Memory B cell (primary cell): Measurements from ENCODE around the gene JAGN1.
"Not testable (repeated sequence)": the region's sequence is repeated elsewhere in the genome, so short reads cannot be mapped to it uniquely, and the experiment has no call there.

Experiments
- ATAC-seq: fragments of 150-1000 bp; cut with Tn5 transposase; 2 replicates; pipeline ENCODE4 v1.10.0; 2021; ENCODE audit warnings: low read depth, mild to moderate bottlenecking, moderate library complexity
- DNase-seq, 2 donors: peaks; one replicate each; pipeline ENCODE4 v3.0.0; 2022; ENCODE audit warnings: low spot score in 2 of 2
- H3K27ac Mint-ChIP-seq: one replicate; pipeline ENCODE4 v1.8.0; 2022; ENCODE audit warnings: mild to moderate bottlenecking, moderate library complexity, mixed read lengths
- H3K27me3 Mint-ChIP-seq: one replicate; pipeline ENCODE4 v1.8.0; 2022; ENCODE audit warnings: mixed read lengths
- H3K36me3 Mint-ChIP-seq: one replicate; pipeline ENCODE4 v1.8.0; 2022; ENCODE audit warnings: mild to moderate bottlenecking, mixed read lengths
- H3K4me1 Mint-ChIP-seq: one replicate; pipeline ENCODE4 v1.8.0; 2022; ENCODE audit warnings: mixed read lengths
- H3K4me3 Mint-ChIP-seq: one replicate; pipeline ENCODE4 v1.8.0; 2022; ENCODE audit warnings: mild to moderate bottlenecking, moderate library complexity, mixed read lengths
- H3K9me3 Mint-ChIP-seq: one replicate; pipeline ENCODE4 v1.8.0; 2022; ENCODE audit warnings: mixed read lengths

Gene JAGN1

DNA sequence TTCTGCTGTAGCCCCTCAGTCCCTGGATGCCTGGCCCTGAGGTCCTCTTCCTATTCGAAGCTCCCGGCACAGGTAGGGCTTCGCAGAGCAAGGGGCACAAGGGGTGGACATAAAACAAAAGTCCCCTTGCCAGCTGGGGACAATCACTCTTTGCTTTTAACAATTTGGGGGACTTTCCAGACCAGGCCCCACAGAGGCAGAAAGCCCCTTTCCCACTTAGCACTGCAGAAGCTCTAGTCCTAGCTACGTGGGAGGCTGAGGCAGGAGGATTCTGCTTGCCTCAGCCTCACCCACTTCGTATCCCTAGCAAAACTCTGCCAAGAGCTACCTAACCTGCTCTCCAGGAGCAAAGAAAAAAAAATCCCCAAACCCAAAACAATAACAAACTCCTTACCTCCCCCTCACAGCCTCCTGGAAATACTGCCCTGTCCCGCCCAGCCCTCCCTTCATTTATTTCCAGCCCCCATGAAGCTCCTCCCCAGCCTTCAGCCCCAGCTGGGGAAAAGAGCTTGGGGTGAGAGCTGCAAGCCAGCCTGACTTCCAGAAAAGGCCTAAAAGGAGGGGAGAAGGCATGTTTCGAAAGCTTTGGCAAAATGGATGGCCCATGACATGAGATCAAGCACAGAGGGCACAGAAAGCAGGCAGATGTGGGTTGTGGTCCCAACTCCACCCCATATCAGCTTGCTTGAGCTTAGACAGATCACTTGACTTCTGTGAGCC is 10.4 kb upstream of the JAGN1 start, which contains the start of gene CIDEC:
CIDEC (minus strand) TSS at position 424 of the 720 bp plus-strand sequence. CDS start 1,767 bp downstream, outside the sequence.
- no peak within 1 kb of the TSS for H3K4me3 Mint-ChIP-seq
- no peak for ATAC-seq
- H3K4me1 Mint-ChIP-seq = no peaks in the 10 kb centered on the region
- no peak within 1 kb of the TSS for H3K27ac Mint-ChIP-seq
- no peaks in the 10 kb centered on the region for H3K9me3 Mint-ChIP-seq
- no peak for DNase-seq
- peaks cover 5% of the 10 kb centered on the region for H3K27me3 Mint-ChIP-seq
- no peaks in the 10 kb centered on the region for H3K36me3 Mint-ChIP-seq

DNA sequence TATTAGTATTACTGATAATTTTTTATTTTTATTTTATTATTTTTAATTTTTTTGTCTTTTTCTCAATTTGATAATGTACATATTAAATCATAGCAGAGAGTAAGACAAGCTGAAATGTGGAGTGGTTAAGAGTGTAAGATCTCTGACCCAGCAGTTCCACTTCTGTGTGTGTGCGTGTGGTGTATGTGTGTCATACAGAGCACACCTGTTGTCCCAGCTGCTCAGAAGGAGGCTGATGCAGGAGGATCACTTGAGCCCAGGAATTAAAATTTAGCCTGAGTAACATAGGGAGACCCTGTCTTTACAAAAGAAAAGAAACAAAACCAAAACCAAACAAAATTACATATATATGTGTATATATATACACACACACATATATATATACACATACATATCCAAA is 9.0 kb upstream of the JAGN1 start:
- no peak for ATAC-seq
- no peaks in the 10 kb centered on the region for H3K4me1 Mint-ChIP-seq
- H3K36me3 Mint-ChIP-seq = no peaks in the 10 kb centered on the region
- H3K27ac Mint-ChIP-seq = no peak overlapping the region
- H3K27me3 Mint-ChIP-seq = peaks cover 5% of the 10 kb centered on the region
- no peaks in the 10 kb centered on the region for H3K9me3 Mint-ChIP-seq
- DNase-seq = no peak
- no peak overlapping the region for H3K4me3 Mint-ChIP-seq

DNA sequence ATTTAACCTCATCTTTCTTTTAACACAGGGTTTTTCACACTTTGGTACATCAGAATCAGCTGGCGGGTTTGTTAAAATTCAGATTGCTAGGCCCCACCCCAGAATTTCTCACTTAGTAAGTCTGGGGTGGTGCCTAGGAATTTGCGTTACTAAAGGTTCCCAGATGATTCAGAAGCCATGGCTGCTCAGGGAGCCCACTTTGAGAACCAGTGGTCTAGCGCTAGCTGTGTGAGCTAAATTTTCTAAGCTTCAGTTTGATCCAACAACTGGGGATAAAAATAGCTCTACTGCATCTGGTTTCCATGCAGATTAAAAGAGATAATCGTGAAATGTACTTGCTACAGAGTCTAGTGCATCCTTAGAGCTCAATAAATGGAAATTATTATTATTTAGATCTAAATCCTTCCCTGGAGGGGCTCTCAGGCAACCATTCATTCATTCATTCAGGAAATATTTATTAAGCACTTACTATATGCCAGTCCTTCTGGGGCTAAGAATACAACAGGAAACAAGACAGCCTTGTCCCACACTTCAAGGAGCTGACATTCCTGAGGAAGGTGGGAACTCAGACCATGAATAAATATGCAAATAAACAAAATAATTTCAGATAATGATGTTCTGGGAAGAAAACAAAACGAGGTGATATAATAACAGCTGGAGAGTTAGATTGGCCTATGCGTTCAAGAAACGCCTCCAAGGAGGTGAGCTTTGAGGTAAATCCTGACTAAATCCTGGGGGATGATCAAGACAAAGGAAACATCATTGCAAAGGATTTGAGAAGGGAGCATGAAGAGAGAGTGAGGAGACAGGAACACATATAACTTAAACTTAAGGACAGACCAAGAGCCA is 6.5 kb upstream of the JAGN1 start:
- no peak overlapping the region for H3K27ac Mint-ChIP-seq
- DNase-seq = no peak
- no peak for ATAC-seq
- no peaks in the 10 kb centered on the region for H3K36me3 Mint-ChIP-seq
- no peaks in the 10 kb centered on the region for H3K4me1 Mint-ChIP-seq
- H3K4me3 Mint-ChIP-seq = no peak overlapping the region
- no peaks in the 10 kb centered on the region for H3K9me3 Mint-ChIP-seq
- peaks cover 4% of the 10 kb centered on the region for H3K27me3 Mint-ChIP-seq

GRCh38 chr3:9884555-9885165 is 5.8 kb upstream of the JAGN1 start:
- Mint-ChIP-seq H3K27ac (no peak overlapping the region), H3K4me1 (no peaks in the 10 kb centered on the region), H3K4me3 (no peak overlapping the region), H3K9me3 (no peaks in the 10 kb centered on the region), H3K27me3 (peaks cover 4% of the 10 kb centered on the region), H3K36me3 (no peaks in the 10 kb centered on the region)
- DNase-seq (no peak), ATAC-seq (no peak)

GRCh38 chr3:9886328-9886727 is 4.1 kb upstream of the JAGN1 start:
- no peaks in the 10 kb centered on the region for H3K9me3 Mint-ChIP-seq

GRCh38 chr3:9887480-9887879 is 2.9 kb upstream of the JAGN1 start:
- Mint-ChIP-seq H3K4me3 (no peak overlapping the region), H3K27ac (no peak overlapping the region), H3K27me3 (no peaks in the 10 kb centered on the region), H3K4me1 (peaks cover 8% of the 10 kb centered on the region), H3K36me3 (peaks cover 6% of the 10 kb centered on the region), H3K9me3 (no peaks in the 10 kb centered on the region)
- no peak for DNase-seq
- ATAC-seq = no peak

More at GRCh38 chr3:9886328-9886727, 4.1 kb upstream of the JAGN1 start:
- no peak overlapping the region for H3K27ac Mint-ChIP-seq
- H3K4me1 Mint-ChIP-seq = peaks cover 2% of the 10 kb centered on the region
- peaks cover 2% of the 10 kb centered on the region for H3K36me3 Mint-ChIP-seq
- no peaks in the 10 kb centered on the region for H3K27me3 Mint-ChIP-seq
- ATAC-seq (no peak), DNase-seq (no peak)
- H3K4me3 Mint-ChIP-seq = no peak overlapping the region

- Mint-ChIP-seq H3K4me3 (no peak overlapping the region), H3K27ac (no peak overlapping the region), H3K36me3 (peaks cover 13% of the 10 kb centered on the region), H3K9me3 (no peaks in the 10 kb centered on the region), H3K4me1 (peaks cover 15% of the 10 kb centered on the region), H3K27me3 (no peaks in the 10 kb centered on the region)
- ATAC-seq (no peak), DNase-seq (no peak)
Observed at GRCh38 chr3:9888540-9888939, 1.9 kb upstream of the JAGN1 start.

- H3K9me3 Mint-ChIP-seq = no peaks in the 10 kb centered on the region
- H3K36me3 Mint-ChIP-seq = peaks cover 13% of the 10 kb centered on the region
- no peak for DNase-seq
- H3K4me1 Mint-ChIP-seq = peaks cover 15% of the 10 kb centered on the region
- ATAC-seq = no peak
- H3K27me3 Mint-ChIP-seq = no peaks in the 10 kb centered on the region
- no peak overlapping the region for H3K4me3 Mint-ChIP-seq
- peak overlapping the region; percentile 99 for H3K27ac Mint-ChIP-seq
Observed at GRCh38 chr3:9889405-9889804, 1.0 kb upstream of the JAGN1 start.

GRCh38 chr3:9891072-9891622 is 737 bp downstream of the JAGN1 start:
- H3K27ac Mint-ChIP-seq = peak overlapping the region; percentile 99
- H3K4me1 Mint-ChIP-seq = peaks cover 21% of the 10 kb centered on the region
- peak overlapping the region; percentile 96 for H3K4me3 Mint-ChIP-seq
- DNase-seq (no peak), ATAC-seq (no peak)
- H3K36me3 Mint-ChIP-seq = peaks cover 17% of the 10 kb centered on the region
- no peaks in the 10 kb centered on the region for H3K9me3 Mint-ChIP-seq
- no peaks in the 10 kb centered on the region for H3K27me3 Mint-ChIP-seq

- Mint-ChIP-seq H3K4me1 (peaks cover 24% of the 10 kb centered on the region), H3K9me3 (no peaks in the 10 kb centered on the region), H3K4me3 (no peak overlapping the region), H3K36me3 (peaks cover 17% of the 10 kb centered on the region), H3K27me3 (no peaks in the 10 kb centered on the region), H3K27ac (peak overlapping the region; percentile 99)
- DNase-seq (no peak), ATAC-seq (no peak)
Observed at GRCh38 chr3:9893739-9894138, 3.3 kb downstream of the JAGN1 start.

DNA sequence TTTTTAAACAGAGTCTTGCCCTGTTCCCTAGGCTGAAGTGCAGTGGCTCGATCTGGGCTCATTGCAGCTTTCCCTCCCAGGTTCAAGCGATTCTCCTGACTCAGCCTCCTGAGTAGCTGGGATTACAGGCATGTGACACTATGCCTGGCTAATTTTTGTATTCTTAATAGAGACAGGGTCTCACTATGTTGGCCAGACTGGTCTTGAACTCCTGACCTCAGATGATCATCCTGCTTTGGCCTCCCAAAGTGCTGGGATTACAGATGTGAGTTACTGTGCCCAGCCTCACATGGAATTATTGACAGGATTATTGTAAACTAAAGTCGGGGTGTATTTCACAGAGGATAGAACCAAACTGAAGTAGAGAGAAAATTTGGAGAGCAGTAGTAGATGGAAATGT is 5.3 kb downstream of the JAGN1 start:
- ATAC-seq, H3K9me3 Mint-ChIP-seq, H3K4me3 Mint-ChIP-seq, DNase-seq, H3K27me3 Mint-ChIP-seq: not testable (repeated sequence)
- H3K27ac Mint-ChIP-seq = peak overlapping the region; percentile 21
- peaks cover 14% of the 10 kb centered on the region for H3K36me3 Mint-ChIP-seq
- H3K4me1 Mint-ChIP-seq = peaks cover 27% of the 10 kb centered on the region

DNA sequence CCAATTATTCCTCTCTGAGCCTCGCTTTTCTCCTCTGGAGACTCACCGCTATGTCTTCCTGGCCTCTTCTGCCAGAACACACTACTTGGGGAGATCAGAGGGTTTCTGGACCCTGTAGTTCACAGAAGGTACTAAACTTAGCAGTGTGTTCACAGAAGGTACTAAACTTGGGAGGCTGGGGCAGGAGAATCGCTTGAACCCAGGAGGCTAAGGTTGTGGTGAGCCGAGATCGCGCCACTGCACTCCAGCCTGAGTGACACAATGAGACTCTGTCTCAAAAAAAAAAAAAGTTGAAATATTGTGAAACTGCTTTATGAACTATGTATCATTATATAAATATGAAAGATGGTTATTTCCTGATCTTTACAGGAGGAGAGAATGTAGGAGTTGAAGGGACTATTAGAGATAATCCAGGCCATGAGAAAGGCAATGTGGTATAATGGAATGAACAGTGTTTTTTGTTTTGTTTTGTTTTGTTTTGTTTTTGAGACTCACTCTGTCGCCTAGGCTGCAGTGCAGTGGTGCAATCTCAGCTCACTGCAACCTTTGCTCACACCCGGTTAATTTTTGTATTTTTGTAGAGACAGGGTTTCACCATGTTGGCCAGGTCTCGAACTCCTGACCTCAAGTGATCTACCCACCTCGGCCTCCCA is 6.5 kb downstream of the JAGN1 start:
- H3K4me3 Mint-ChIP-seq, H3K27me3 Mint-ChIP-seq, H3K9me3 Mint-ChIP-seq, DNase-seq, H3K27ac Mint-ChIP-seq, ATAC-seq: not testable (repeated sequence)
- H3K4me1 Mint-ChIP-seq = peaks cover 22% of the 10 kb centered on the region
- peaks cover 13% of the 10 kb centered on the region for H3K36me3 Mint-ChIP-seq

GRCh38 chr3:9897408-9898372 is 7.3 kb downstream of the JAGN1 start:
- Mint-ChIP-seq H3K4me1 (peaks cover 17% of the 10 kb centered on the region), H3K27ac (peak overlapping the region; percentile 15)
- DNase-seq = no peak

More at GRCh38 chr3:9897408-9898372, 7.3 kb downstream of the JAGN1 start:
- Mint-ChIP-seq H3K27me3 (no peaks in the 10 kb centered on the region), H3K36me3 (peaks cover 9% of the 10 kb centered on the region), H3K9me3 (no peaks in the 10 kb centered on the region), H3K4me3 (no peak overlapping the region)
- ATAC-seq = no peak
